GM23248 (cell line): ENCODE measurements around the gene MACF1.

ENCODE experiments used
- EZH2 ChIP-seq: fragments of 200-600 bp; sonication (generic); IDR thresholded peaks from 2 replicates; pipeline ENCODE4 v1.6.1; 2018; ENCODE audit warnings: antibody characterized with exemption, mild to moderate bottlenecking; ENCODE audit not compliant: insufficient read depth, poor library complexity, severe bottlenecking
- EZH2phosphoT487 ChIP-seq: fragments of 200-600 bp; sonication (generic); IDR thresholded peaks from 2 replicates; pipeline ENCODE4 v1.6.1; 2018; ENCODE audit warnings: antibody characterized with exemption, moderate library complexity, mild to moderate bottlenecking, low read depth; ENCODE audit not compliant: insufficient read depth

GRCh38 chr1:39255222-39255621, 50.7 kb downstream of the MACF1 start:
- no peak for TF ChIP-seq EZH2
- no peak for TF ChIP-seq EZH2phosphoT487
